Gastrocnemius medialis (tissue), 4 donors: ENCODE results near the gene SIRPD. TPM values are rescaled to one million over a fixed set of nuclear protein-coding genes. Genes with fewer than 3 reads are reported as not detected.
A peak's percentile ranks its signal among the peaks of the same experiment; 100 is the strongest.

Source experiments
- ATAC-seq, 2 donors: fragments of 150-250 bp; one replicate each; pipeline ENCODE4 v1.9.1; 2016
- DNase-seq, 2 donors: peaks; one replicate each; pipeline ENCODE4 v3.0.0-alpha.2; 2019
- H3K27ac ChIP-seq, 4 donors: fragments of 200-600 bp; sonication (generic); 1 replicate in 1 of 4; 2 replicates in 3 of 4; pipeline ENCODE4 v1.5.1; 2016 to 2018; ENCODE audit warnings: mild to moderate bottlenecking in 2 of 4, moderate library complexity in 1 of 4
- H3K27me3 ChIP-seq, 3 donors: fragments of 200-600 bp; sonication (generic) in 2 of 3; 1 replicate in 1 of 3; 2 replicates in 2 of 3; pipeline versions ENCODE4 v1.5.1 to v1.6.0; 2016 to 2019; ENCODE audit warnings: mild to moderate bottlenecking in 1 of 3, moderate library complexity in 1 of 3
- H3K36me3 ChIP-seq, 2 donors: fragments of 200-600 bp; sonication (generic) in 1 of 2; one replicate each; pipeline ENCODE4 v1.5.1; 2017 to 2018
- H3K4me1 ChIP-seq, 2 donors: fragments of 200-600 bp; sonication (generic) in 1 of 2; one replicate each; pipeline ENCODE4 v1.5.1; 2016 to 2017; ENCODE audit warnings: mild to moderate bottlenecking in 2 of 2
- H3K4me3 ChIP-seq, 4 donors: fragments of 200-600 bp; sonication (generic) in 3 of 4; 1 replicate in 1 of 4; 2 replicates in 3 of 4; pipeline ENCODE4 v1.5.1; 2016 to 2019; ENCODE audit warnings: mild to moderate bottlenecking in 2 of 4
- H3K9me3 ChIP-seq, 3 donors: fragments of 200-600 bp; sonication (generic) in 2 of 3; 1 replicate in 1 of 3; 2 replicates in 2 of 3; pipeline ENCODE4 v1.5.1; 2016 to 2019
- POLR2A ChIP-seq, 2 donors: fragments of 450-650 bp; IDR thresholded peaks; one replicate each; pipeline ENCODE4 v1.6.1; 2017; ENCODE audit warnings: antibody characterized with exemption in 2 of 2, mild to moderate bottlenecking in 2 of 2, moderate library complexity in 2 of 2
- in situ Hi-C, 4 donors: fragments of 200-750 bp; cut with MboI; loops; one replicate each; pipeline versions ENCODE4 v1.15.0 to v1.8.0; 2017; ENCODE audit warnings: low sequenced_read_pairs in 4 of 4
- intact Hi-C: fragments of 100-400 bp; cut with DNase I; formaldehyde crosslinking; loops from one replicate; pipeline ENCODE4 v1.15.1; 2023; ENCODE audit warnings: low total_unique reads
- total RNA-seq, 4 donors: library from RNA; depleted of rRNA; stranded (reverse); fragments of >200 nt; gene quantifications; one replicate each; pipeline versions ENCODE4 v1.1.0 to v1.2.3, GENCODE V29; 2016
- TF ChIP-seq, protein P1 (sequence below), 5 experiments: fragments of 450-650 bp in 3 of 5; fragments of 200-600 bp in 2 of 5; sonication (generic) in 2 of 5; IDR thresholded peaks in 4 of 5; conservative IDR thresholded peaks in 1 of 5; 1 replicate in 4 of 5; 2 replicates in 1 of 5; pipeline ENCODE4 v1.5.1; 2016 to 2019; ENCODE audit warnings: antibody characterized with exemption in 5 of 5, mild to moderate bottlenecking in 3 of 5, moderate library complexity in 3 of 5

SIRPD gene
- total RNA-seq, 4 donors from 2014 or later: not detected

DNA sequence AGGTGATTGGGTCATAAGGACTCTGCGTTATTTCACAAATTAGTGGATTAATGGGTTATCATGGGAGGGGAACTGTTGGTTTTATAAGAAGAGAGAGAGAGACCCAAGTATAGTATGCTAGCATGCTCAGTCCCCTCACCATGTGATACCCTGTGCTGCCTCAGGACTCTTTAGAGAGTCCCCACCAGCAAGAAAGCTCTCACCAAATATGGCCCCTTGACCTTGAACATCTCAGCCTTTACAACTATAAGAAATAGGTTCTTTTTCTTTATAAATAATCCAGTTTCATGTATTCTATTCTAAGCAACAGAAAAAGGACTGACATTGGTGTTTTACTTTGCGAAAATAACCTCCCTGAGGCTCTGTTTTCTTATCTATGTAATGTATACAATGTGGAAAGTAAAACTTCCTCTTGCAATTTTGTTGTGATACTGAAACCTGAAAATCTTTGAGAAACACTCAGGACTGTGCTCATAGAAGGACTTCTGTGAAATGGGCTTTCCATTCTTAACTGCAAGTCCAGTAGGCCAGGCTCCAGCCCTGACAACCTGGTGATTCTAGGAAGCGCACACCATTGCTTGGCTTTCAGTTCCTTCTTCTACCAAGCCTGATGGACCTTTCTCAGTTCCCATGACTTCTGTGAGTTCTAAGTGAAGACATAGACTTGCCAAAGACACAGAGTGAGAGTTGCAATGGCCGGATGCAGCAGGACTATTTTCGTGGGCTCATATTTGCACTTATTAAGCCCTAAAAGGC, 21.9 kb downstream of the SIRPD start:
- no peak for TF ChIP-seq POLR2A (IDR thresholded peaks at IDR 0.05)
- TF ChIP-seq, protein P1, sequence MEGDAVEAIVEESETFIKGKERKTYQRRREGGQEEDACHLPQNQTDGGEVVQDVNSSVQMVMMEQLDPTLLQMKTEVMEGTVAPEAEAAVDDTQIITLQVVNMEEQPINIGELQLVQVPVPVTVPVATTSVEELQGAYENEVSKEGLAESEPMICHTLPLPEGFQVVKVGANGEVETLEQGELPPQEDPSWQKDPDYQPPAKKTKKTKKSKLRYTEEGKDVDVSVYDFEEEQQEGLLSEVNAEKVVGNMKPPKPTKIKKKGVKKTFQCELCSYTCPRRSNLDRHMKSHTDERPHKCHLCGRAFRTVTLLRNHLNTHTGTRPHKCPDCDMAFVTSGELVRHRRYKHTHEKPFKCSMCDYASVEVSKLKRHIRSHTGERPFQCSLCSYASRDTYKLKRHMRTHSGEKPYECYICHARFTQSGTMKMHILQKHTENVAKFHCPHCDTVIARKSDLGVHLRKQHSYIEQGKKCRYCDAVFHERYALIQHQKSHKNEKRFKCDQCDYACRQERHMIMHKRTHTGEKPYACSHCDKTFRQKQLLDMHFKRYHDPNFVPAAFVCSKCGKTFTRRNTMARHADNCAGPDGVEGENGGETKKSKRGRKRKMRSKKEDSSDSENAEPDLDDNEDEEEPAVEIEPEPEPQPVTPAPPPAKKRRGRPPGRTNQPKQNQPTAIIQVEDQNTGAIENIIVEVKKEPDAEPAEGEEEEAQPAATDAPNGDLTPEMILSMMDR (IDR thresholded peaks at IDR 0.05 in 4 of 5, conservative IDR thresholded peaks at IDR 0.05 in 1 of 5): no peak
- H3K36me3 ChIP-seq: no peaks in the 10 kb centered on the region
- no peaks in the 10 kb centered on the region for H3K9me3 ChIP-seq
- in situ Hi-C loops: no loop called here
- H3K4me3 ChIP-seq: no peak overlapping the region
- no peaks in the 10 kb centered on the region for H3K27me3 ChIP-seq
- intact Hi-C loops: no loop called here
- H3K27ac ChIP-seq: no peak overlapping the region
- H3K4me1 ChIP-seq: no peaks in the 10 kb centered on the region
- ATAC-seq (no peak), DNase-seq (peak in 1 of 2 donors; percentile 16)

DNA sequence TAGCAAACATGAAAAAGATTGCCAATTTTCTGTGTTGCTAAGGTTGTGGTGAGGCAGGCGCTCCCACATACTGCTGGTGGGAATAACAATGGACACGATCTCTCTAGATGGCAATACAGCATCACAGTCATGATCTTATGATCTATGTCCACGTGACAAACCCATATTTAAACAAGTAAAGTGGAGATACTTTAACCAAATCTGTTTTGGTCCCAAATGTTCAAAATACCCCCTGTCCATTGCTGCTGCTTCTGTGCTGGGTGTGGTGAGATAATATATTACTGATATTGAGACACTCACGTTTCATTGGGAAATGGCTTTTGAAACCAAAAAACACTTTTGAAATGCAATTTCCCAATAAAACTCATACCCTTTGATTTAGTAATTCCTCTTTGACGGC, 23.0 kb downstream of the SIRPD start:
- DNase-seq (no peak), ATAC-seq (no peak)
- no peaks in the 10 kb centered on the region for H3K36me3 ChIP-seq
- no peaks in the 10 kb centered on the region for H3K9me3 ChIP-seq
- H3K4me1 ChIP-seq: no peaks in the 10 kb centered on the region
- no peak overlapping the region for H3K27ac ChIP-seq
- intact Hi-C loops (no loop called here), in situ Hi-C loops (no loop called here)
- TF ChIP-seq, protein P1 (IDR thresholded peaks at IDR 0.05 in 4 of 5, conservative IDR thresholded peaks at IDR 0.05 in 1 of 5): no peak
- TF ChIP-seq POLR2A (IDR thresholded peaks at IDR 0.05): no peak
- H3K4me3 ChIP-seq: no peak overlapping the region
- no peaks in the 10 kb centered on the region for H3K27me3 ChIP-seq

DNA sequence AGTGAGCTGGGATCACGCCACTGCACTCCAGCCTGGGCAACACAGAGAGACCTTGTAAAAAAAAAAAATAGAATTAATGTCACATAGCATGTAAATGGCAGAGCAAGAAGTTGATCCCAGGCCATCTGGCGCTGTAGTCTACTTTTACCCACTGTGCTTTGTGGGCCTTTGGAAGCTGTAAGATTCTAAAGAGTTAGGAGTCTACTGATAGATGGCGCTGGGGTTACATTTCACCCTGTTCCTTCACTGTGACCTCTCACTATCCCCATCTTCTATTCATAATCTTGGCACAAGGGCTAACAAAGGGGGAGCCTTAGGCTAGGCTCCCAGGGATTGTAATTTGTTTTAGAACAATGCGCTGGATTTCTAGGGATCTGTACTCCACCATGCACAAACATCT, 24.4 kb downstream of the SIRPD start:
- Histone ChIP-seq H3K4me1 (no peaks in the 10 kb centered on the region), H3K36me3 (no peaks in the 10 kb centered on the region), H3K4me3 (no peak overlapping the region), H3K27me3 (no peaks in the 10 kb centered on the region), H3K27ac (no peak overlapping the region), H3K9me3 (no peaks in the 10 kb centered on the region)
- no peak for DNase-seq
- no peak for ATAC-seq
- TF ChIP-seq, protein P1 (IDR thresholded peaks at IDR 0.05 in 4 of 5, conservative IDR thresholded peaks at IDR 0.05 in 1 of 5): no peak
- TF ChIP-seq POLR2A (IDR thresholded peaks at IDR 0.05): no peak
- in situ Hi-C loops (no loop called here), intact Hi-C loops (no loop called here)

DNA sequence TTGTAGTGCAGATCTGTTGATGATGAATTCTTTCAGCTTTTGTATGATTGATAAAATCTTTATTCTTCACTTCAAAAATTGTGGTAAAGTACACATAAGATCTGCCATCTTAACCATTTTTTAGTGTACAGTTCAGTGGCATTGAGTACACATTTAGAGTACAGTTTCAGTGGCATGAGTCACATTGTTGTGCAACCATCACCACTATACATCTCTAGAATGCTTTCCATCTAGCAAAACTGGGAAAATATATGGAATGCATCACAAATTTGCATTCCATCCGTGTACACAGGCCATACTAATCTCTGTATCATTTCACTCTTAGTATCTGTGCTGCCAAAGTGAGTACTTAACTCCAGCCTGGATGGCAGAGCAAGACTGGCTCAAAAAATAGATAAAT, 28.7 kb downstream of the SIRPD start:
- H3K27ac ChIP-seq: no peak overlapping the region
- ATAC-seq: no peak
- intact Hi-C loops: no loop called here
- no peaks in the 10 kb centered on the region for H3K36me3 ChIP-seq
- no peak overlapping the region for H3K4me3 ChIP-seq
- TF ChIP-seq, protein P1 (IDR thresholded peaks at IDR 0.05 in 4 of 5, conservative IDR thresholded peaks at IDR 0.05 in 1 of 5): no peak
- TF ChIP-seq POLR2A (IDR thresholded peaks at IDR 0.05): no peak
- DNase-seq: no peak
- no peaks in the 10 kb centered on the region for H3K27me3 ChIP-seq
- in situ Hi-C loops: no loop called here
- no peaks in the 10 kb centered on the region for H3K9me3 ChIP-seq
- H3K4me1 ChIP-seq: no peaks in the 10 kb centered on the region

DNA sequence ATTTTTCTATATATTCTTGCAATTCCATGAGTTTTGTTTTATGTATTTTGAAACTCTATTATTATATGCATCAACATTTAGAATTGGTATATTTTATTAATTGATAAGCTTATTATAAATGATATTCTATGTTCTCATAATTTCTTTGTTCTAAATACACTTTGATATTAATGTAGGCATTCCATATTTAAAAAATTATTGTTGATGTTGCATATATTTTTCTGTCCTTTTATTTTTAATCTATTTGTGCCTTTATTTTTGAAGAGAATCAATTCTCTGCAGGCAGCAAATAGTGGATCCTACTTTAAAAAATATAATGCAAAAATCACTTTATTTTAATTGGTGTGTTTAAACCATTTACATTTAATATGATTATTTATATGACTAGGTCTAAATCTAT, 29.6 kb downstream of the SIRPD start:
- no peaks in the 10 kb centered on the region for H3K27me3 ChIP-seq
- no peaks in the 10 kb centered on the region for H3K36me3 ChIP-seq
- H3K27ac ChIP-seq: no peak overlapping the region
- intact Hi-C loops: no loop called here
- no peaks in the 10 kb centered on the region for H3K4me1 ChIP-seq
- ATAC-seq (no peak), DNase-seq (no peak)
- no peaks in the 10 kb centered on the region for H3K9me3 ChIP-seq
- no peak for TF ChIP-seq POLR2A (IDR thresholded peaks at IDR 0.05)
- TF ChIP-seq, protein P1 (IDR thresholded peaks at IDR 0.05 in 4 of 5, conservative IDR thresholded peaks at IDR 0.05 in 1 of 5): no peak
- no peak overlapping the region for H3K4me3 ChIP-seq
- in situ Hi-C loops: no loop called here
